ENCODE results near the gene CTNNA3.

The CTNNA3 gene

DNA sequence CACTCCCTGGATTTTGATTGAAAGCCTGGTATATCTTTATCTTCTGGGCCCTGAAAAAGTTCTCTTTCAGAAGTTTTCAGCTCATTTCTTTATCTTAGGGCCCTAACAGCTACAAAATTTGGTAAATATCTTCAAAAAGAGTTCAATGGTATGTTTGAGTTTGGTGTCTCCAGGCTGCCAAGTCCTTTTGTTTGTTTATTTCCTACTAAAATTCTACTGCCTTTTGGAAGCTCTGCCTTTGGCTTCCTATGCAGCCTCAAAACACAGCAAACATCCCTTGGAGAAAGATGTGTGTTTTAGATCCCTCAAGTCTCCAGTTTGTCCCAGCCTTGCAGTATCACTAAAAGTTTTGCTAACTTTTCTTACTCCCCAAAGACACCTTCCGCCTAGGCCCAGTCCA is 623.3 kb downstream of the CTNNA3 start:
- Histone ChIP-seq H3K9me3 (no peaks in the 10 kb centered on the region), H3K27ac (no peak overlapping the region), H3K36me3 (no peaks in the 10 kb centered on the region), H3K4me1 (ENCODE audit: control insufficient read depth in 1 of 2, insufficient read depth in 1 of 2, low read depth in 1 of 2, low read length in 1 of 2) (no peaks in the 10 kb centered on the region), H3K27me3 (no peaks in the 10 kb centered on the region), H3K4me3 (ENCODE audit: low read depth in 1 of 2, low read length in 1 of 2) (no peak overlapping the region)
- TF ChIP-seq, protein P1, sequence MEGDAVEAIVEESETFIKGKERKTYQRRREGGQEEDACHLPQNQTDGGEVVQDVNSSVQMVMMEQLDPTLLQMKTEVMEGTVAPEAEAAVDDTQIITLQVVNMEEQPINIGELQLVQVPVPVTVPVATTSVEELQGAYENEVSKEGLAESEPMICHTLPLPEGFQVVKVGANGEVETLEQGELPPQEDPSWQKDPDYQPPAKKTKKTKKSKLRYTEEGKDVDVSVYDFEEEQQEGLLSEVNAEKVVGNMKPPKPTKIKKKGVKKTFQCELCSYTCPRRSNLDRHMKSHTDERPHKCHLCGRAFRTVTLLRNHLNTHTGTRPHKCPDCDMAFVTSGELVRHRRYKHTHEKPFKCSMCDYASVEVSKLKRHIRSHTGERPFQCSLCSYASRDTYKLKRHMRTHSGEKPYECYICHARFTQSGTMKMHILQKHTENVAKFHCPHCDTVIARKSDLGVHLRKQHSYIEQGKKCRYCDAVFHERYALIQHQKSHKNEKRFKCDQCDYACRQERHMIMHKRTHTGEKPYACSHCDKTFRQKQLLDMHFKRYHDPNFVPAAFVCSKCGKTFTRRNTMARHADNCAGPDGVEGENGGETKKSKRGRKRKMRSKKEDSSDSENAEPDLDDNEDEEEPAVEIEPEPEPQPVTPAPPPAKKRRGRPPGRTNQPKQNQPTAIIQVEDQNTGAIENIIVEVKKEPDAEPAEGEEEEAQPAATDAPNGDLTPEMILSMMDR (IDR thresholded peaks at IDR 0.05), result no peak

DNA sequence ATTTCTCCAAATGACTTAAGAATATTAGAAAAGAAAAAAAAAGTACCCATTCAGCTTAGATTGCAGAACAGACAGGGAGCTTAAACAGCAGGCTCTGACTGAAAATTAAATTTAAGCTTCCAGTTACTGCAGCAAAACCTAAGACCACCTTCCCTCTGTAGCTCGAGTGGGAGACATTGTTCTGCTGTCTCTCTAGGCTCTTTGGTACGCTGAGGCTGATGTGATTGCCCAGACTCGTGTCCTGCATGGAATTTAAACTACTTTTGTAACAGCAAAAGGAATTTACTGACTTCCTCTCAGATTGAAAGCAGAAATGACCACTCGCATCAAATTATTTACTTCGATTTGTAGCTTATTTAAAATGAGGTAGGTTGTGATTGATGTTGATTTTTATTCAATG is 645.6 kb downstream of the CTNNA3 start:
- no peaks in the 10 kb centered on the region for H3K27me3 ChIP-seq
- no peak overlapping the region for H3K27ac ChIP-seq
- no peaks in the 10 kb centered on the region for H3K4me1 ChIP-seq (ENCODE audit: control insufficient read depth in 1 of 2, insufficient read depth in 1 of 2, low read depth in 1 of 2, low read length in 1 of 2)
- TF ChIP-seq, protein P1 (IDR thresholded peaks at IDR 0.05), result no peak
- no peak overlapping the region for H3K4me3 ChIP-seq (ENCODE audit: low read depth in 1 of 2, low read length in 1 of 2)
- H3K9me3 ChIP-seq, result no peaks in the 10 kb centered on the region
- H3K36me3 ChIP-seq, result no peaks in the 10 kb centered on the region

DNA sequence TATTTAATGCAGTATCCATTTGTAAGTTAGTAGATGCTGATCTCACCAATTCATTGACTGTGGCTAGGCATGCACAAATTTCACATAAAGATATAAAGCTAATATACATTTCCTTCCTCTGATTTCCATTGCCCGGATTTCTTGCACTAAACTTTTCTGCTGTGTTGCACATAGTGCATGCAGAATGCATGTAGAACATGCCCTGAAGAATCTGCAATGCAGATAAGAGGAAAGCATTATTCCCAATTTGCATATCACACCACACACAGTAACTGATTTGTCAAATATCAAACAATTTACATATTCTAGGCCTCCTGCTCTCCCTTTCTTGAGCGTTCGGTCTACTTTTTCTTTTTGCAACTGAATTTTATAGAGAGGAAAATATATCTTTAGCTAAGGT is 646.0 kb downstream of the CTNNA3 start:
- H3K27ac ChIP-seq, result no peak overlapping the region
- no peak overlapping the region for H3K4me3 ChIP-seq (ENCODE audit: low read depth in 1 of 2, low read length in 1 of 2)
- H3K27me3 ChIP-seq, result no peaks in the 10 kb centered on the region
- no peaks in the 10 kb centered on the region for H3K4me1 ChIP-seq (ENCODE audit: control insufficient read depth in 1 of 2, insufficient read depth in 1 of 2, low read depth in 1 of 2, low read length in 1 of 2)
- TF ChIP-seq, protein P1 (IDR thresholded peaks at IDR 0.05), result no peak
- H3K36me3 ChIP-seq, result no peaks in the 10 kb centered on the region
- no peaks in the 10 kb centered on the region for H3K9me3 ChIP-seq

DNA sequence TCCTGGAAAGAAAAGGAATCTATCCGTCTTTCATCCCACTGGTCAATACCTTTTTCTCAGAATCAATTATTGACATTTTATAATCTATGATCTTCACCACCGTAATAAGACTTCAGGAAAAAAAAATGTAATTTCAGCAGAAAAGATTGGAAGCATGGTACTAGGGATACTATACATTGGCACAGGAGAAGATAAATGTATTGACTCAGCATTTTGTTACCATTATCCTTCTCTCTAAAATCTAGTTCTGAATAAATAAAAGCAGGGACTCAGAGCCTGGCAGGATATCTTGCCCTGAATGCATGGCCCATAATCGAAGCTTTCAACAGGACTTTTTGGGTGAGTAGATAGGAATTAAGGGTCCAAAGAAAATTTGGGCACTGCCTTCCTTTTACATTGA is 649.5 kb downstream of the CTNNA3 start:
- Histone ChIP-seq H3K27me3 (no peaks in the 10 kb centered on the region), H3K36me3 (no peaks in the 10 kb centered on the region), H3K9me3 (no peaks in the 10 kb centered on the region), H3K4me3 (ENCODE audit: low read depth in 1 of 2, low read length in 1 of 2) (no peak overlapping the region), H3K4me1 (ENCODE audit: control insufficient read depth in 1 of 2, insufficient read depth in 1 of 2, low read depth in 1 of 2, low read length in 1 of 2) (no peaks in the 10 kb centered on the region), H3K27ac (no peak overlapping the region)
- TF ChIP-seq, protein P1 (IDR thresholded peaks at IDR 0.05), result no peak

DNA sequence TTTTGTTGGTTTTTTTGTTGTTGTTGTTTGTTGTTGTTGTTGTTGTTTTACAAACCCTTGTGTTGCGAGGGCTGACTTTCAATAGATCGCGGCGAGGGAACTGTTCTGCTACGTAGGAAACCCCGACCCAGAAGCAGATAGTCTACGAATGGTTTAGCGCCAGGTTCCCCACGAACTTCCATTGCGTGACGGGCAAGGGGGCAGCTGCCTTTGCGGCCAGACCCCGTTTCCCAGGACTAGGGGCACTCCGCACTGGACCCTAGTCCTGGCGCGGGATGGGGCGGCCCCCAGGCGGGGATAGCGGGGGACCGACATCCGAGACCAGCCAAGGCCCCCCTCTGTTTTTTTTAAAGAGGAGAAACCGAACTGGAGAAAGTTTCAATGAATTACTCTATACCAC is 650.6 kb downstream of the CTNNA3 start:
- H3K4me3 ChIP-seq (ENCODE audit: low read depth in 1 of 2, low read length in 1 of 2), result no peak overlapping the region
- H3K4me1 ChIP-seq (ENCODE audit: control insufficient read depth in 1 of 2, insufficient read depth in 1 of 2, low read depth in 1 of 2, low read length in 1 of 2), result no peaks in the 10 kb centered on the region
- no peaks in the 10 kb centered on the region for H3K9me3 ChIP-seq
- no peaks in the 10 kb centered on the region for H3K36me3 ChIP-seq
- TF ChIP-seq, protein P1 (IDR thresholded peaks at IDR 0.05), result no peak
- no peaks in the 10 kb centered on the region for H3K27me3 ChIP-seq
- H3K27ac ChIP-seq, result no peak overlapping the region

DNA sequence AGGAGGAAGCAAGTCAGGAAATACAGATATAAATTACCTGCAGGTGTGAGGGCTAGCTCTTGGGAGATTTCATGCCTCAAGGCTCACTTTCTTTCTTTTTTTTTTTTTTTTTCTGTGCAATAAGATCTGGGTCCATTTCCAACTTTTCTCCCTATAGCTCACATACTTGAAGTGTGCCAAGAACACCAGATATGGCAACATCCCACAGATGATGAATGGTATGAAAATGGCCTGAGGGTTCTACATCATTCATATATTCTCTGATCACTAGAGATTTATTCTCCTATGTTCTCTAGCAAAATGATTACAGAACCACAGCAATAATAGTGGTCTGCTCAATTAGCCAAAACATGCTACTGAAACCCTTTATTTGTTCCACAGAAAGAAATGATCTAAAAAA is 653.0 kb downstream of the CTNNA3 start:
- TF ChIP-seq, protein P1 (IDR thresholded peaks at IDR 0.05), result no peak
- Histone ChIP-seq H3K4me1 (ENCODE audit: control insufficient read depth in 1 of 2, insufficient read depth in 1 of 2, low read depth in 1 of 2, low read length in 1 of 2) (no peaks in the 10 kb centered on the region), H3K27me3 (no peaks in the 10 kb centered on the region), H3K4me3 (ENCODE audit: low read depth in 1 of 2, low read length in 1 of 2) (no peak overlapping the region), H3K9me3 (no peaks in the 10 kb centered on the region), H3K27ac (no peak overlapping the region), H3K36me3 (no peaks in the 10 kb centered on the region)
